Thyroid gland (tissue), 4 donors: ENCODE data around the gene SLC47A2.

Experiments
- CTCF ChIP-seq, 6 experiments: fragments of 200-600 bp in 3 of 6; fragments of 450-650 bp in 3 of 6; sonication (generic) in 3 of 6; IDR thresholded peaks; one replicate each; pipeline ENCODE4 v1.5.1; 2016 to 2019; ENCODE audit warnings: antibody characterized with exemption in 6 of 6, mild to moderate bottlenecking in 2 of 6, inconsistent platforms in 1 of 6, moderate library complexity in 1 of 6
- POLR2A ChIP-seq, 2 donors: fragments of 450-650 bp; IDR thresholded peaks; one replicate each; pipeline ENCODE4 v1.6.1; 2017; ENCODE audit warnings: antibody characterized with exemption in 2 of 2, mild to moderate bottlenecking in 2 of 2, moderate library complexity in 1 of 2

GRCh38 chr17:19729900-19730299 is 13.5 kb upstream of the SLC47A2 start:
- TF ChIP-seq POLR2A (IDR thresholded peaks at IDR 0.05) (no peak), CTCF (IDR thresholded peaks at IDR 0.05) (no peak)
